Measurements from ENCODE around the gene IFIH1.

The IFIH1 gene

DNA sequence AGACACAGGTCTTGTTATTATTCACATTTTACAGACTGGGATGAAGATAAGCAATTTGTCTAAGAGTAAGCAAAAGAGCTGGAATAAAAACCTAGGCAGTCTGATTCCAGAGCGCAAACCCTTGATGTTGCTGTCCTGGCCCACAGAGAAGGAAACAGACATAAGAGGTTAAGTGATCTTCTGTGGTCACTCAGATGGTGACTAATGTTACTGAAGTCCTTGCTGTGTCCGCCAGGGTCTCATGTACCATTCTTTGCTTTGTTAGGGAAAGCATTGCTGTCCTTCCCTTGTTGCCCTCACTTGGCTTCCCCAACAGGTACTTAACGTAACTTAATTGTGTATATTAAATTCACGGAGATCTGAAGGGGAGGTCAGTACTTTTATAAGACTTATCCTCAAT, 60.3 kb downstream of the IFIH1 start:
- DNase-seq (ENCODE audit: insufficient read length, low spot score) (no peak), FAIRE-seq (no peak)
- TF ChIP-seq POLR2A (IDR thresholded peaks at IDR 0.05; ENCODE audit: low read depth, low read length) = no peak

DNA sequence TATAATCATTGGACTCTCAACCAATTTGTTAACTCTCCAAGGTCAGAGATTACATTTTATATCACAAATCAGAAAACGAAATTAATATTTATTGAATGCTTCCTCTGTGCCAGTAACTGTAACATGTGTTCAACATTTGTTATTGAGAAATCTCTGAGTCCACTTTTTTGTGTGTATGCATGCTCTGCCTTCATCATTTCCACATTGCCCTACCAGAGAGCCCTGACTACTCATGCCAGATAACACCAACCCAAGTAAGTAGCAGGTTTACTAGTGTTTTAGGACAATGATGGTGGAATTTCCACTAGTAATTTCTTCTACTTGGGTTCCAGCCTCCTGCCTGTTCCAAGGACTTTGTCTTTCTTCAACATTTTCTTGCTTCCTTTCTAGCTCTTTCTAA, 61.1 kb downstream of the IFIH1 start:
- DNase-seq (ENCODE audit: insufficient read length, low spot score) = no peak
- no peak for TF ChIP-seq POLR2A (IDR thresholded peaks at IDR 0.05; ENCODE audit: low read depth, low read length)
- no peak for FAIRE-seq

DNA sequence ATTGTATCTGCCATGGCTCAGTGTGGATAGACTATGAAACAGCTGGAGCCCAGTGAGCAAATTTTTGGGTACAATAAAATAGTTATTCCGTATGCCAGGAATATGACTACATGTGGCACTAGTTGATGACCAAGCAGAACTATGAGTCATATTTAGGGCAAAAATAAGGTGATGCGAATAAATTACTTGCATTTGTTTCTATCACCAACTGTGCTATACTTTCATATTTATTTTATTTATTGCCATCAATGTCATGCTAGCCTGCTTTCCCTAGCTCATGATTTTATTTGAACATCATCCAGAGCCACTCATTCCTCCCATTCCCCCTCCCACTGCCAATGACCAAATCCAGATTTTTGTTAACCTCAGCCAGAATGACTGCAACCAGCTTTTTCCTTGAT, 61.9 kb downstream of the IFIH1 start:
- FAIRE-seq = peak; percentile 91
- no peak for DNase-seq (ENCODE audit: insufficient read length, low spot score)
- TF ChIP-seq POLR2A (IDR thresholded peaks at IDR 0.05; ENCODE audit: low read depth, low read length) = no peak

DNA sequence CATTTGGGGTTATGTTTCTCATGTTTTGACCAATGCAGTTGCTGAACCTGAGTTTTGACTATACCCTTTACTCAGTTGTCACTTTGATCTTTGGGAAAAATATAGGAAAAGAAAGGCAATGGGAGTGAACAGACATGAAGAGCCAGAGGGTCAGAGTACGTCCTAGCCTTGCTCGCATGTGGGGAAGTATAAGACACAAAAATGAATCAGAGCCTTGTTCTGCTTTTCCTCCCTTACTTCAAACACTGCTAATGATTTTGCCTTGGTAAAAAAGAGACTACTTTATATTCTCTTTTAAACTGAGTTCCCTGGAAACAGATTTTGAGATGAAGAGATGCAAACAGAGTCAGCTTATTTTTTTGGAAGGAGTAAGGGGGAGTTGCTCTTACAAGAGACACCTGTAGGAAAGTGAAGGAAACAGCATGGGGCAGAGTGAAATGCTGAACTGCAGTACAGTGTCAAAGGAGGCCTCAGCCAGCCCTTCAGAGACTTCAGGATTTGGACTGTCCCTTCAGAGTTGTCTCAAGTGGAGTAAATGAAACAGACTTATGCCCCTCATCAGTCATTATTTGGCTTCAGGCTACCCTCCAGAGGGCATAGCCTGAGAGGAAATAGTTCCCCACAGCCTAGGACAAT, 64.1 kb downstream of the IFIH1 start:
- no peak for FAIRE-seq
- no peak for TF ChIP-seq POLR2A (IDR thresholded peaks at IDR 0.05; ENCODE audit: low read depth, low read length)

DNA sequence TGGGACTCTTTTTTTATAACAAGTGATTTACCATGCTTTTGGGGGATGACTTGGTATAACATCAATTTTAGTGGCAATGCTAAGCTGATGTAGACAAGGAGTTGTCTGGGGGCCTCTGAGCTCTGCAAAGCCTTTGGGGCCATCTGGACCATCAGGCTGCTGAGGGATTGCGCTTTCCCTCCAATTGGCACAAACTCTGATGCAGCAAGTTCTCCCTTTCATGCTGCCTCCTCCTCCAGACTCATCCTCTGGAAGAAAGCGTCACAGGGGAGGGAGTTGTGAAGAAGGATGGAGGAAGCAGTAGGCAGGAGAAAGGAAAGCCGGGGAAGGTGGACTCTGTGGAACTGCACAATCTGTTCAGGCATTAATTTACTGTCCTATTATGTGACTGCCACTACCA, 65.0 kb downstream of the IFIH1 start:
- no peak for DNase-seq (ENCODE audit: insufficient read length, low spot score)
- TF ChIP-seq POLR2A (IDR thresholded peaks at IDR 0.05; ENCODE audit: low read depth, low read length) = no peak
- FAIRE-seq = no peak

More for the DNA sequence above, 64.1 kb downstream of the IFIH1 start:
- DNase-seq (ENCODE audit: insufficient read length, low spot score) = no peak

DNA sequence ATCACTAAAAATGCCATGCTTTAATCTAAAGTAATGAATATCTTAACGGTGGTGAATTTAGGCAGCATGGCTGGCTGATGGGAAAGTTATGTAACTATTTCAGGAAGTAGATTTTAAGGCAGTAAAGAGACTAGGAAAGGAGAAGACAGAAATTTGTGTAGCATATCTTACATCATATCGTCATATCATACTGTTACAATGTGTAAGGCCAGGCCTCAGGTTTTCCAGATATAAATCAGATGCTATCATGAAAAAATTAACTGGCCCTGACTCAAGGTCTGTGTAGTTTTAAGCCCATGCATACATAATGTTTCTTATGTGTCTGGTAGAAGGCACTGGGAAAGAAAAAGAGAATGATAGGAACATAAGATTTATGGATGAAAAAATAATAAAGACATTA, 66.3 kb downstream of the IFIH1 start:
- no peak for FAIRE-seq
- no peak for TF ChIP-seq POLR2A (IDR thresholded peaks at IDR 0.05; ENCODE audit: low read depth, low read length)
- DNase-seq (ENCODE audit: insufficient read length, low spot score) = no peak

DNA sequence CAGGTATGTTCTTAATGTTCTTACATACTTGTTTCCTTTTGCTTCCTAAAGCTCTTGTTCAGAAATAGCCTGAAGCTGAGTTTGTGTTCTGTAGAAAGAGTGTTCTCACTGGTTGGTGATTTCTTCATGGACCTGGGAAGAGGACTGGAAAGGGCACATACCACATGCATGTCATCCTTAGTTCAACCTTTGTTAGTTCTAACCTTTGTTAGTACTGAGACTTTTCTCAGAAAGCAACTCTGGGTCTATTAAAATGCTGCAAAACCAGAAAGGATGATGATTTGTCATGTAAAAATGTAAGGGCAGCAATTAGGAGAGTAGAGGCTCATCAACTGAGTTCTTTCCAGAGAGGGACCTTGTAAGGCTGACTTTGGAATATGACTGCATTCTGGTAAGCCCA, 72.7 kb downstream of the IFIH1 start:
- TF ChIP-seq POLR2A (IDR thresholded peaks at IDR 0.05; ENCODE audit: low read depth, low read length) = no peak
- no peak for DNase-seq (ENCODE audit: insufficient read length, low spot score)
- peak; percentile 20 for FAIRE-seq

DNA sequence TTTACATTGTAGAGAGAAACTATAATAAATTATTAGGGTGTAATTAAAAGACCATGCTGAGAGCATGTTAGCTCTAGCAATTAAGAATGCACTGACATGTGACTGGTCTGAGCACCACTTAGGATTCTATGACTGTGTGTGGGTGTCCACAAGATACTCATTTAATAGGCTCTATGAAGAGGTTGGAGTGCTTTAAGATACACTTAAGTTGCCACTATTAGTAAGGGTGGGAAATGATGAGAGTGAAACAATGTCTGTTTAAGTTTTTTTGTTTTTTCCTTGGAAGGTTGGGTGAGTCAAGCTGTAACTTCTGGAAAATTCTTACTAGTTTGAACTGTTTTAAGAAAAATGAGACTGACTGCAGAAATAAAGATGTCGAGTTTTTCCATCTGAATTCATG, 73.4 kb downstream of the IFIH1 start:
- peak; percentile 74 for FAIRE-seq
- no peak for TF ChIP-seq POLR2A (IDR thresholded peaks at IDR 0.05; ENCODE audit: low read depth, low read length)
- DNase-seq (ENCODE audit: insufficient read length, low spot score) = no peak

DNA sequence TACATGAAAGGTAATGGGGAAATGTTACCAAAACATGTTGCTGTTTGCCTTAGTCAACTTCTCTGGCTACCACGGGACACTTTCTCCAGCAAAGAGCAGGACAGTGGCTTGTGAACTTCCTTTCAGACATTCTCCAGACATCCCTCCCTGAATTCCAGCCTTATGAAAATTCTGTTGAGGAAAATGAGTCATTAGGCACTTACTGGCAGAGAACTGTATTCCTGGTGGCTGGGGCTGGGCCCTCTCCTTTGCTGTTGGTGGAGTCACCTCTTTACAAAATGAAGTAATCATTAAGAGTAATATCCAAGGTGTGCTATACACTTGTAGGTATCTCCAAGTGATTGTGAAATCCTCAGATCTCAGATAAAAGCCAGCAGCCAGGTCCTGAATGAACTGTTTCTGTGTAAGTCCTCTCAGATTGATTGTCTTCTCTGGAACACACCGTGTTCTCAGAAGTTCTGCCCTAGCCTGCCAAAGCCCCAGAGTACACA, 73.9 kb downstream of the IFIH1 start:
- FAIRE-seq (peak; percentile 97), DNase-seq (ENCODE audit: insufficient read length, low spot score) (peak; percentile 16)
- TF ChIP-seq POLR2A (IDR thresholded peaks at IDR 0.05; ENCODE audit: low read depth, low read length) = no peak; the same call in 1 of the 2 replicates

DNA sequence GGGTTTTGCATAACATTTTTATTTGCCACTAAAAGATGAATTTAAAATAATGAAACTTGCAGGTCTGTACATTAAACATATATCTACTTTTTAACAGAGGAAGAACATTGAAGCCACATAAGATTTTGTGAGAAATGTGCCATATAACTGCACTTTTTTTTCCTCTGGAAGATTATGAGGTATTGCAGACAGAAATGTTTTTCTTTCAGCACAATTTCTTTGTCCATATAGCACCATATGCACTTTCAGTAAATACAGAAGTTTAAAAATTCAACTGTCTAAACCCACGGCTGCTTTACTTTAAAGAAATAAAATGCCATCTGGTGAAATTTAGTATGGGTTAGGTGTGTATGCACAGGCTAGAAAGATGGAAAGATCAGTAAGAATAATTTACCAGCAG, 74.8 kb downstream of the IFIH1 start:
- no peak for TF ChIP-seq POLR2A (IDR thresholded peaks at IDR 0.05; ENCODE audit: low read depth, low read length)
- DNase-seq (ENCODE audit: insufficient read length, low spot score) = no peak
- no peak for FAIRE-seq

DNA sequence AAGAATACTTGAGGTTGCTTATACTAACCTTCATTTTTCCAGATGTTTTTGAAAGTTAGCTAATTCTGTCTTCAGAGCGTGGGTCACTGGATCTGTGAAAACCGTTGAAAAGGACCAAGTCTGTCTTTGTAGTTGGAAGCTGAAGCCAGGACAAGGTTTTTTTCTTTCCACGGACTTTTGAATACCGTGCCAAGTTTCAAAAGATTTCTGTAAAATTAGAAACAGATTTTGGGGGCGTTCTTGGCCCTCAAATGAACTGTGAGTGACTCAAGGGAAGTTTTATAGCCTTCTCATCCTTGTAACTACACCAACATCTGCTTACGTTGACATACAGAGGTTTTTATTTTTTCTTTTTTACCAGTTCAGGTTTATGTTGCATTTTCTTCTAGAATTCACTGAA, 75.2 kb downstream of the IFIH1 start, which contains the start of gene FAP:
Gene FAP (minus strand): TSS at position 152 of the 400 bp plus-strand sequence. CDS start 118 bp downstream, at position 34.
- TF ChIP-seq POLR2A (IDR thresholded peaks at IDR 0.05; ENCODE audit: low read depth, low read length) = no peak
- DNase-seq (ENCODE audit: insufficient read length, low spot score) (no peak), FAIRE-seq (peak; percentile 78)

DNA sequence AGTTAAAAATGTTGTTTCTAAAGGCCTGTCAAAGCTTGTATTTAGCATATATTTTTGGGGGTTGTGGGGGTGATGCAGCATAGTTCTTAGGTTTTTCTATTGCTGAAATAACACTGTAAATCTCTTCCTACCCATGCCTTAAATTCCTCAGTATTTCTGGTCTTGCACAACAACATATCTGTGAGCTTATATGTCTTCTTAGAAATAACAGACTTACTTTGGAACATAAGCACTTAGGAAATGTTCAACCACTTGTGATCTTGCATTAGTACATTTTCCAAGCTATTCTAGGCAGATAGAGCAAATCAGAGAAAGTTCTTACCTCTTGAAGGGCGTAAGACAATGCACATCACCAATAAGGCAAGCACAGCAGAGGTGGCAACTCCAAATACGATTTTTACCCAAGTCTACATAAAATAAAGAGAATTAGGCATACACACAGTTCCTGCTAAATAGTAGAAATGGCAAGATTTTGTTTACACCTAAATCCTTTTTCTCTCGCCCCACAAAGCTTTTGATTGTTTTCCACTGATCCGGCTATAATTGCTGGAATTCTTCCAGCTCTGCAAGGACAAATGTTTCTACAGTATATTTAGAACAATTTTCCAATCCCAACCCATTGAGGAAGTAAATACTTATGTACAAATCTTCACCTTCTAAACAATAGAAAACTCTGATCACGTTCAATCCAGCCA, 75.8 kb downstream of the IFIH1 start:
- FAIRE-seq (peak; percentile 82), DNase-seq (ENCODE audit: insufficient read length, low spot score) (no peak)
- TF ChIP-seq POLR2A (IDR thresholded peaks at IDR 0.05; ENCODE audit: low read depth, low read length) = no peak

DNA sequence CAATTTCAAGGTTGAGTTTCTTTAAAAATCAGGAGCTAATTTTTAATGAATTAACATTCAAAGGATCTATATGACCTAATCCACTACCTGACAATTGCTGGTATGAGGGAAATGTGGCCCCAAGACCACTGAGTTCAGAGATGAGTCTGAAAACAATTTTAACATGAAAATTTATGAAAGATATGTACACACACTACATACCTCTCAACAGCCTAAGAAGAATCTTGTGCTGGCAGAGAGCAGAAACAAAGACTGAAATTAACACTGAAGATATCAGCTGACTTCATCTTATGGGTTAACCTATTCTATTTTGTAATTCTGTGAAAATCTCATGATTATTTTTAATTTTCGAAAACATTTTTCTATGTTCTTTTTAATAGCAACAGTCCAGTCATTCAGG, 76.9 kb downstream of the IFIH1 start:
- FAIRE-seq (no peak), DNase-seq (ENCODE audit: insufficient read length, low spot score) (no peak)

DNA sequence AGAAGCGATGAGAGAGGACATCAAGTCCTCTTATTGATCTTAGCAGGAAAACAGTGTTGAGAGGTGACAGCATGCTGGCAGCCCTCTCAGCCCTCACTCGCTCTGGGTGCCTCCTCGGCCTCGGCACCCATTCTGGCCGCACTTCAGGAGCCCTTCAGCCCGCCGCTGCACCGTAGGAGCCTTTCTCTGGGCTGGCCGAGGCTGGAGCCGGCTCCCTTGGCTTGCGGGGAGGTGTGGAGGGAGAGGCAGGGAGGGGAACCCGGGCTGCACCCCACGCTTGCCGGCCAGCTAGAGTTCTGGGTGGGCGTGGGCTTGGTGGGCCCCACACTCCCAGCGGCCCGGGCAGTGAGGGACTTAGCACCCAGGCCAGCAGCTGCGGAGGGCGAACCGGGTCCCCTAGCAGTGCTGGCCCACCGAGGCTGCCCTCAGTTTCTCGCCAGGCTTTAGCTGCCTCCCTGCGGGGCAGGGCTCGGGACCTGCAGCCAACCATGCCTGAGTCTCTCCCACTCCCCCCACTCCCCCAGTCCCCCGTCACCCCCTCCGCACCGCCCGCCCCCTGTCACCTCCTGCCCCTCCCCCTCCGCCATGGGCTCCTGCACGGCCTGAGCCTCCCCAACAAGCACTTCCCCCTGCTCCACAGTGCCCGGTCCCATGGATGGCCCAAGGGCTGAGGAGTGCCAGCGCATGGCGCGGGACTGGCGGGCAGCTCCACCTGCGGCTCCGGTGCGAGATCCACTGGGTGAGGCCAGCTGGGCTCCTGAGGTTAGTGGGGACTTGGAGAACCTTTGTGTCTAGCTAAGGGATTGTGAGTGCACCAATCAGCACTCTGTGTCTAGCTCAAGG, 83.6 kb downstream of the IFIH1 start:
- FAIRE-seq = no peak
- DNase-seq (ENCODE audit: insufficient read length, low spot score) = no peak
- no peak for TF ChIP-seq POLR2A (IDR thresholded peaks at IDR 0.05; ENCODE audit: low read depth, low read length)

More for the DNA sequence above, 76.9 kb downstream of the IFIH1 start:
- TF ChIP-seq POLR2A (IDR thresholded peaks at IDR 0.05; ENCODE audit: low read depth, low read length) = no peak

Data from H54 (cell line).